OCI-LY7 (cell line): ENCODE measurements around the gene HSPB2. TPM values are rescaled to one million over a fixed set of nuclear protein-coding genes. Genes with fewer than 3 reads are reported as not detected.

ENCODE experiments used
- BruUV-seq: library from RNA; stranded (reverse); fragments of 400-500 nt; replicated peaks from 2 replicates; lab custom pipeline; 2021; lab: Mats Ljungman, UMichigan
- CTCF ChIA-PET: fragments of 300-600 bp; sonication (Branson Sonifier 250); formaldehyde crosslinking; loops from one replicate; lab custom pipeline; 2022; ENCODE audit warnings: antibody characterized with exemption; ENCODE audit not compliant: unreplicated experiment; lab: Charles Lee
- POLR2A ChIA-PET: fragments of 300-600 bp; sonication (Branson Sonifier 250); formaldehyde crosslinking; loops from one replicate; lab custom pipeline; 2022; ENCODE audit warnings: antibody characterized with exemption; lab: Charles Lee
- DNase-seq: peaks from one replicate; pipeline ENCODE4 v3.0.0-alpha.2; 2015; ENCODE audit warnings: low spot score
- H2AFZ ChIP-seq: fragments of 200-600 bp; sonication (generic), shearing (Covaris generic); 2 replicates; pipeline ENCODE4 v1.6.1; 2014; ENCODE audit warnings: mild to moderate bottlenecking, antibody characterized with exemption, low read length, moderate library complexity
- H3K27ac ChIP-seq: fragments of 200-600 bp; sonication (generic); 2 replicates; pipeline ENCODE4 v1.5.1; 2014; ENCODE audit warnings: mixed run types, low read depth, mild to moderate bottlenecking, moderate library complexity, low read length, inconsistent platforms; ENCODE audit not compliant: poor library complexity, severe bottlenecking
- H3K36me3 ChIP-seq: fragments of 200-600 bp; sonication (generic); 2 replicates; pipeline ENCODE4 v1.6.1; 2014; ENCODE audit warnings: mild to moderate bottlenecking, antibody characterized with exemption, low read length, moderate library complexity, mixed read lengths; ENCODE audit not compliant: insufficient read depth
- H3K4me1 ChIP-seq: fragments of 200-600 bp; sonication (generic); 2 replicates; pipeline ENCODE4 v1.5.1; 2014; ENCODE audit warnings: mild to moderate bottlenecking, low read length; ENCODE audit not compliant: insufficient read depth, poor library complexity, severe bottlenecking
- H3K4me2 ChIP-seq: fragments of 200-600 bp; sonication (generic); 2 replicates; pipeline ENCODE4 v1.6.1; 2014; ENCODE audit warnings: mild to moderate bottlenecking, low read length
- H3K4me3 ChIP-seq: fragments of 200-600 bp; sonication (generic); 2 replicates; pipeline ENCODE4 v1.5.1; 2014; ENCODE audit warnings: mild to moderate bottlenecking, low read depth, low read length; ENCODE audit not compliant: poor library complexity, severe bottlenecking
- H3K79me2 ChIP-seq: fragments of 200-600 bp; sonication (generic); 2 replicates; pipeline ENCODE4 v1.6.1; 2016; ENCODE audit warnings: low read depth, mild to moderate bottlenecking, low read length, moderate library complexity, mixed read lengths; ENCODE audit not compliant: insufficient read depth
- H3K9me2 ChIP-seq: fragments of 200-600 bp; sonication (generic); 2 replicates; pipeline ENCODE4 v1.6.1; 2016; ENCODE audit warnings: mild to moderate bottlenecking, low read length, mixed read lengths; ENCODE audit not compliant: insufficient read depth
- H3K9me3 ChIP-seq: fragments of 200-600 bp; sonication (generic); 2 replicates; pipeline ENCODE4 v1.6.1; 2014; ENCODE audit warnings: mild to moderate bottlenecking, mixed run types, low read length, mixed read lengths
- H4K20me1 ChIP-seq: fragments of 200-600 bp; sonication (generic); 2 replicates; pipeline ENCODE4 v1.6.1; 2014; ENCODE audit warnings: mild to moderate bottlenecking, antibody characterized with exemption, low read length, moderate library complexity, mixed read lengths; ENCODE audit not compliant: insufficient read depth
- EZH2phosphoT487 ChIP-seq: fragments of 200-600 bp; sonication (generic); IDR thresholded peaks from 2 replicates; pipeline ENCODE4 v1.6.1; 2018; ENCODE audit warnings: low read depth, borderline replicate concordance, mild to moderate bottlenecking, mixed run types, antibody characterized with exemption, low read length, moderate library complexity, mixed read lengths
- intact Hi-C: fragments of 100-400 bp; cut with micrococcal nuclease; formaldehyde crosslinking; loops from one replicate; pipeline ENCODE4 v1.10.0; 2022; ENCODE audit not compliant: unreplicated experiment
- total RNA-seq, 2 experiments: library from RNA; depleted of rRNA in 1 of 2; stranded (reverse); fragments of >200 nt in 1 of 2; shearing (Covaris generic) in 1 of 2; gene quantifications; 2 replicates each; pipeline ENCODE4 v1.2.3, GENCODE V29; 2014 to 2022
- TF ChIP-seq, protein P1 (sequence below): fragments of 200-600 bp; sonication (generic); conservative IDR thresholded peaks from 2 replicates; pipeline ENCODE4 v1.5.1; 2014; ENCODE audit warnings: mild to moderate bottlenecking, antibody characterized with exemption, low read length, moderate library complexity, mixed read lengths

The HSPB2 gene
- total RNA-seq, 2 experiments from 2014 or later = not detected

DNA sequence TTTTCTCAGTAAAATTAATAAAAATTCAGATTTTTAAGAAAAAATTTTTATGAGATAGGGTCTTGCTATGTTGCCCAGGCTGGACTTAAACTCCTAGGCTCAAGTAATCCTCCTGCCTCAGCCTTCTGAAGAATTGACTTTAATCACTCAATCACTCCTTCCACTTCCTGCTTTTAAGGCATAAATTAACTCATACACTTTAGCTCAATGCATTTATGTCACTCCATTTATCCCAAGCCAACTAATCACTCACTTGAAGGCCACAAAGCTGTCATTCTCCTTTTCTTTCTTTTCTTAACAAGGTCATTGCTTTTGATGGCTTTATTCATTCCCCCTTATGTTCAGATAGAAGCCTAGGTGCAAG, 42.0 kb upstream of the HSPB2 start:
- POLR2A ChIA-PET = interaction anchor here (0.5 to 2.3 kb wide), 16 partner anchors 10 to 214 kb away, joined by 3 to 27 read pairs (median 4); partner anchors contain the start of gene CFAP68
- no TSS peak for BruUV-seq
- intact Hi-C loops = loop anchor here (5.0 kb wide), 1 partner anchor 268 kb away; the partner anchor contains the start of gene SIK2

DNA sequence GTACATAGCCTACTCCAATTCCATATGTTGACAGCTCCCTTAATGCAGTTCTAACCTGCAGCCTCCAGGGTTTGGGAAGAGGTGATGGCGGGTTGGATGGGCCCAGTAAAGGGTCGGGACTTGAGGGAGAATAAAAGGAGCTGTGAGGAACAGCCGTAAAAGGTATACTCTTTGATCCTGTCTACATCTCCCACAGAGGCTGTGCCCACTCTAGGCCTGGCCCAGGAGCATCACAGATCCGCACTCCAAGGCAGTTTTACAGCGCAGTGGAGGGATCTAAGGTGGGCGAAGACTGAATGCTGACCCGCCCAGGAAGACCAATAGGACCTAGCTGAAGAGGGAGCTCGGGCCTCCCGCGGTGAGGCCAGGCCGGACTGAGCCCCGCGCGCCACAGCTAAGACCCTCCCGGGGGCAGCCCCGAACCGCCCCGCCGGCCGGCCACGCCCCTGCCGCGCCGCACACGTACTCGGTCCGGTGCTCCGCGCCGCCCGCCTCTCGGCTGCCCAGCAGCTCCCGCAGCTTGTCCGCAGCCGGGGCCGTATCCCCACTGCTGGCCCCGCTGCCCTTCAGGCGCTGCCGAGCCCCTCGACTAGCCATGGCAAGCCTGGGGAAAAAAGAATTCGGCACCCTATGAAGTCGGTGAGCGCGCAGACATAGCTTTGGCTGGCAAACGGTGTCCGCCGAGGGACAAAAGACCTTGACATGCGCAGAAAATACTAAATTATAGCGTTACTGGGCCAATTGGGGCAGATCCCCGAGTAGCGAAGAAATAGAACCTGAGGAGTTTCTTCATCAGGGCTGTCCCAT, 41.4 kb upstream of the HSPB2 start, which contains the start of gene ALG9:
ALG9 (minus strand) TSS at position 696 of the 807 bp plus-strand sequence; CDS start at position 597, 99 bp downstream.
- Histone ChIP-seq H3K9me3 (no peaks in the 10 kb centered on the region), H3K27ac (peak within 1 kb of the TSS; percentile 12), H2AFZ (peak within 1 kb of the TSS; percentile 99), H4K20me1 (no peaks in the 10 kb centered on the region), H3K4me1 (peaks cover 16% of the 10 kb centered on the region), H3K36me3 (peaks cover 23% of the 10 kb centered on the region), H3K9me2 (no peaks in the 10 kb centered on the region), H3K4me2 (peak within 1 kb of the TSS; percentile 82), H3K79me2 (peaks cover 9% of the 10 kb centered on the region; the same call in 1 of the 2 replicates), H3K4me3 (peak within 1 kb of the TSS; percentile 79)
- TF ChIP-seq, protein P1, sequence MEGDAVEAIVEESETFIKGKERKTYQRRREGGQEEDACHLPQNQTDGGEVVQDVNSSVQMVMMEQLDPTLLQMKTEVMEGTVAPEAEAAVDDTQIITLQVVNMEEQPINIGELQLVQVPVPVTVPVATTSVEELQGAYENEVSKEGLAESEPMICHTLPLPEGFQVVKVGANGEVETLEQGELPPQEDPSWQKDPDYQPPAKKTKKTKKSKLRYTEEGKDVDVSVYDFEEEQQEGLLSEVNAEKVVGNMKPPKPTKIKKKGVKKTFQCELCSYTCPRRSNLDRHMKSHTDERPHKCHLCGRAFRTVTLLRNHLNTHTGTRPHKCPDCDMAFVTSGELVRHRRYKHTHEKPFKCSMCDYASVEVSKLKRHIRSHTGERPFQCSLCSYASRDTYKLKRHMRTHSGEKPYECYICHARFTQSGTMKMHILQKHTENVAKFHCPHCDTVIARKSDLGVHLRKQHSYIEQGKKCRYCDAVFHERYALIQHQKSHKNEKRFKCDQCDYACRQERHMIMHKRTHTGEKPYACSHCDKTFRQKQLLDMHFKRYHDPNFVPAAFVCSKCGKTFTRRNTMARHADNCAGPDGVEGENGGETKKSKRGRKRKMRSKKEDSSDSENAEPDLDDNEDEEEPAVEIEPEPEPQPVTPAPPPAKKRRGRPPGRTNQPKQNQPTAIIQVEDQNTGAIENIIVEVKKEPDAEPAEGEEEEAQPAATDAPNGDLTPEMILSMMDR = peak; percentile 43; the same call in 1 of the 2 replicates
- no peak for TF ChIP-seq EZH2phosphoT487
- CTCF ChIA-PET = interaction anchor here (0.9 kb wide), 1 partner anchor 26 kb away, joined by 3 read pairs; no protein-coding TSS in a partner anchor
- POLR2A ChIA-PET = interaction anchor here (0.5 to 2.3 kb wide), 29 partner anchors 10 to 757 kb away, joined by 3 to 27 read pairs (median 4); partner anchors contain the start of genes CFAP68, SDHD and TIMM8B
- peak; percentile 79 for DNase-seq
- BruUV-seq = no TSS peak
- intact Hi-C loops = loop anchor here (5.0 kb wide), 1 partner anchor 269 kb away; the partner anchor contains the start of gene SIK2

More for the DNA sequence above, 42.0 kb upstream of the HSPB2 start:
- peak overlapping the region; percentile 79 for H3K4me3 ChIP-seq
- H3K9me2 ChIP-seq = no peaks in the 10 kb centered on the region
- no peaks in the 10 kb centered on the region for H3K9me3 ChIP-seq
- CTCF ChIA-PET = no interaction called here
- peak overlapping the region; percentile 12 for H3K27ac ChIP-seq
- DNase-seq = no peak
- peak overlapping the region; percentile 82 for H3K4me2 ChIP-seq
- TF ChIP-seq, protein P1 = no peak
- TF ChIP-seq EZH2phosphoT487 = no peak
- no peaks in the 10 kb centered on the region for H4K20me1 ChIP-seq
- H3K4me1 ChIP-seq = peaks cover 16% of the 10 kb centered on the region
- H3K36me3 ChIP-seq = peaks cover 25% of the 10 kb centered on the region
- peaks cover 9% of the 10 kb centered on the region; the same call in 1 of the 2 replicates for H3K79me2 ChIP-seq
- H2AFZ ChIP-seq = peak overlapping the region; percentile 99
